NCI-H526 treated with DMSO at 0.1 percent for 48 hours (cell line): ENCODE data around the gene ZNF320.
"Not testable (repeated sequence)": the region's sequence is repeated elsewhere in the genome, so short reads cannot be mapped to it uniquely, and the experiment has no call there.

ENCODE experiments used
- DNase-seq: peaks from one replicate; lab custom pipeline; 2025; lab: John Stamatoyannopoulos, UW

The ZNF320 gene

GRCh38 chr19:52922841-52923777 lies 25.7 kb upstream of the ZNF320 start, which contains the start of gene ZNF888:
Gene ZNF888 (minus strand): TSS chr19:52923428. CDS start chr19:52917873, 5,555 bp downstream.
- peak; percentile 84 for DNase-seq

GRCh38 chr19:52917531-52917930 lies 20.1 kb upstream of the ZNF320 start:
- DNase-seq, result no peak

GRCh38 chr19:52910648-52911047 lies 13.2 kb upstream of the ZNF320 start:
- no peak for DNase-seq

GRCh38 chr19:52904052-52904780 lies 6.8 kb upstream of the ZNF320 start:
- DNase-seq, result not testable (repeated sequence)

- no peak for DNase-seq
Measured at GRCh38 chr19:52901842-52902241, 4.4 kb upstream of the ZNF320 start.

GRCh38 chr19:52898596-52898995 lies 1.2 kb upstream of the ZNF320 start:
- DNase-seq, result not testable (repeated sequence)

GRCh38 chr19:52898101-52898500 lies 666 bp upstream of the ZNF320 start:
- no peak for DNase-seq

GRCh38 chr19:52896431-52897137 lies 851 bp downstream of the ZNF320 start:
- DNase-seq, result no peak

GRCh38 chr19:52891336-52891735 lies 6.1 kb downstream of the ZNF320 start:
- DNase-seq, result no peak

- no peak for DNase-seq
Measured at GRCh38 chr19:52889931-52890330, 7.5 kb downstream of the ZNF320 start.

- DNase-seq, result no peak
Measured at GRCh38 chr19:52889076-52889475, 8.4 kb downstream of the ZNF320 start.

GRCh38 chr19:52880895-52881389 lies 16.5 kb downstream of the ZNF320 start:
- no peak for DNase-seq

GRCh38 chr19:52872996-52873395 lies 24.4 kb downstream of the ZNF320 start:
- DNase-seq, result not testable (repeated sequence)

GRCh38 chr19:52871466-52871865 lies 26.0 kb downstream of the ZNF320 start:
- no peak for DNase-seq

GRCh38 chr19:52868031-52868430 lies 29.4 kb downstream of the ZNF320 start:
- DNase-seq, result not testable (repeated sequence)

GRCh38 chr19:52857378-52858191 lies 39.9 kb downstream of the ZNF320 start, which contains the start of gene ZNF468:
Gene ZNF468 (minus strand): TSS chr19:52857619. CDS start chr19:52854272, 3,347 bp downstream.
- peak; percentile 84 for DNase-seq

- DNase-seq, result not testable (repeated sequence)
Measured at GRCh38 chr19:52856540-52857377, 40.7 kb downstream of the ZNF320 start.
